DMS114 treated with DMSO at 0.1 percent for 48 hours (cell line): Measurements from ENCODE around the gene CCNB3.
A peak's percentile ranks its signal among the peaks of the same experiment; 100 is the strongest.
"Not testable (repeated sequence)": the region's sequence is repeated elsewhere in the genome, so short reads cannot be mapped to it uniquely, and the experiment has no call there.

Experiments
- DNase-seq: peaks from one replicate; lab custom pipeline; 2025; ENCODE audit not compliant: unreplicated experiment; lab: John Stamatoyannopoulos, UW

The CCNB3 gene

GRCh38 chrX:50204364-50204899, at the start of gene CCNB3:
TSS of gene CCNB3 (plus strand) at chrX:50204765. CDS start at chrX:50285164, 80,399 bp downstream.
- peak; percentile 64 for DNase-seq

GRCh38 chrX:50157545-50158135, 46.9 kb upstream of the CCNB3 start:
- DNase-seq = no peak

- no peak for DNase-seq
Measured at GRCh38 chrX:50158593-50158992, 46.0 kb upstream of the CCNB3 start.

GRCh38 chrX:50161127-50161526, 43.4 kb upstream of the CCNB3 start:
- no peak for DNase-seq

GRCh38 chrX:50165727-50166126, 38.8 kb upstream of the CCNB3 start:
- no peak for DNase-seq

- no peak for DNase-seq
Measured at GRCh38 chrX:50167366-50167765, 37.2 kb upstream of the CCNB3 start.

- DNase-seq = no peak
Measured at GRCh38 chrX:50168241-50168687, 36.3 kb upstream of the CCNB3 start.

- DNase-seq = no peak
Measured at GRCh38 chrX:50169717-50170116, 34.8 kb upstream of the CCNB3 start.

GRCh38 chrX:50180073-50180940, 24.3 kb upstream of the CCNB3 start:
- DNase-seq = no peak

GRCh38 chrX:50183891-50184290, 20.7 kb upstream of the CCNB3 start:
- DNase-seq = no peak

GRCh38 chrX:50188859-50189600, 15.5 kb upstream of the CCNB3 start:
- DNase-seq = no peak

GRCh38 chrX:50198348-50198747, 6.2 kb upstream of the CCNB3 start:
- no peak for DNase-seq

GRCh38 chrX:50200907-50201306, 3.7 kb upstream of the CCNB3 start, which contains the start of gene AKAP4:
TSS of gene AKAP4 (minus strand) at chrX:50201007. CDS start at chrX:50200889, 118 bp downstream.
- DNase-seq = no peak

GRCh38 chrX:50202539-50202938, 2.0 kb upstream of the CCNB3 start:
- DNase-seq = no peak

GRCh38 chrX:50206753-50207152, 2.2 kb downstream of the CCNB3 start:
- no peak for DNase-seq

GRCh38 chrX:50211510-50211909, 6.9 kb downstream of the CCNB3 start:
- DNase-seq = no peak

GRCh38 chrX:50281253-50281652, 76.7 kb downstream of the CCNB3 start:
- DNase-seq = no peak

- DNase-seq = no peak
Measured at GRCh38 chrX:50327235-50327634, 122.7 kb downstream of the CCNB3 start.

- not testable (repeated sequence) for DNase-seq
Measured at GRCh38 chrX:50332668-50333067, 128.1 kb downstream of the CCNB3 start.

- no peak for DNase-seq
Measured at GRCh38 chrX:50333308-50333707, 128.7 kb downstream of the CCNB3 start.

GRCh38 chrX:50343917-50344316, 139.4 kb downstream of the CCNB3 start:
- DNase-seq = no peak
